Cerebellar nuclear complex (tissue), 1 donor: Measurements from ENCODE around the gene CACNB4.
"Not testable (repeated sequence)": the region's sequence is repeated elsewhere in the genome, so short reads cannot be mapped to it uniquely, and the experiment has no call there.

Experiments used
- DNase-seq, 2 experiments: peaks; one replicate each; lab custom pipeline; 2025; lab: John Stamatoyannopoulos, UW

The CACNB4 gene

DNA sequence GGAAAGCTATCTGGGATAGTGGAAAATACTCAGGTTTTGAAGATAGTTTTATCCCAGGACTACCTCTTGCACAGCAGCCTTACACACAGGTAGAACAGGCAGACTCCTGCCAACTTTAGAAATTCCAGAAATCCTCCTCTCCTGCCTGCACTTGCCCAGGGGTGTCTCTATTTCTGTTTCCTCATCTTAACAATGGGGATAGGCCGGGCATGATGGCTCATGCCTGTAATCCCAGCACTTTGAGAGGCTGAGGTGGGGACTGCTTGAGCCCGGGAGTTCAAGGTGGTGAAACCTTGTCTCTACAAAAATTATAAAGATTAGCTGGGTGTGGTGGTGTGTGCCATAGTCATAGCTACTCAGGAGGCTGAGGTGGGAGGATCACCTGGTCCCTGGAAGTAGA is 153.7 kb downstream of the CACNB4 start:
- DNase-seq: no peak

DNA sequence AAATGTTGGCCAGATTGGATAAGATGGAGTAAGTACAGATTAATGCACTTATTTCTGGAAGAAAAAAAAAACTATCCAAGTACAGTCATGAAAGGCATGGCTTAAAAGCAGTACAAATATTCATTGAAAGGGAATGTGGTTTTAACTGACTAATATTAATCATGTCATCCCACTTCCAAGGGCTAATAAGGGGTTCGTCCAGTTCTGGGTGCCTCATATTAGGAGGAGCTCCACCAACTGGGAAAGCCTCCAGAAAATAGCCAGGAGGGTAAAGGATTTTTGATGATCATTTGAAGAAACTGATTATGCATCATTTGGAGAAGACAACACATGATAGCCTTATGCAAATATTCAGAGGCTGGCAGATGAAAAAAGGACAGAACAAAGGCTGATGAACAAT is 155.4 kb downstream of the CACNB4 start:
- no peak for DNase-seq

- not testable (repeated sequence) for DNase-seq
Measured at GRCh38 chr2:151942540-151943205, 156.2 kb downstream of the CACNB4 start.

DNA sequence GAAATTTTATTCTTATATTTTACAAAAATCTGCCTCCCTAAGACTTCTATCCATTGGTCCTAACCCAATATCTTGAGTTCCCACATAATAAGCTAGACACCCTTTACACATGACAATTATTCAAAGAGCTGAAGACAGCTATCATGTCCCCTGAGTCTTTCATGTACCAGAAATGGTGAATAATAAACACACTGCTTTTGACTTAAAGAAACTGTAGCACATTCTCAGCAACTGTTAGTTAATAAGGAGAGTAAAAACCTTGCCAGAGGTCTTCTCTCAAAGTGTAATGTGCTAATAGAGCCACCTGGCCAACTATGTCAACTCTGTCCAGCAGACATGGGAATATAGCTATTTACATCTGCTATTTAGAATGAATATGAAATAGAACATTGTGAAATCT is 160.9 kb downstream of the CACNB4 start:
- no peak for DNase-seq

DNA sequence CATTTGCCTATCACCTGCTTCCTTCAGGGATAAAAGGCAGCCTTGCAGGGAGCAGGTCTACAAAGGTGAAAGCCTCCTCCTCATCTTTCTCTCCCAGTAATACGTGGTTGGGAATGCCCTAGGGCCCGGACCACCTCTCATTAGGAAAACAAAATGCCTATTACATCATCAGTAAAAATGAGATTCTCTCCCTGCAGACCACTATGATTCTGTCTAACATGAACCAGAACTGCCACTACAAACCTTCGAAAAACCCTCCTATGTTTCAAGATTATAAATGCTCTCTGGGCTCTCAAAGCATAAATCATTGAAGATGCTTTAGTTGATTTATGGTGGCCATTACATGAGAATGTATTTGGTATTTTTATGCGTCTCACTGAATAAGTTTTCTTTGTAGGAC is 162.2 kb downstream of the CACNB4 start:
- no peak for DNase-seq

- DNase-seq: no peak
Measured at GRCh38 chr2:151933266-151933804, 165.5 kb downstream of the CACNB4 start.

DNA sequence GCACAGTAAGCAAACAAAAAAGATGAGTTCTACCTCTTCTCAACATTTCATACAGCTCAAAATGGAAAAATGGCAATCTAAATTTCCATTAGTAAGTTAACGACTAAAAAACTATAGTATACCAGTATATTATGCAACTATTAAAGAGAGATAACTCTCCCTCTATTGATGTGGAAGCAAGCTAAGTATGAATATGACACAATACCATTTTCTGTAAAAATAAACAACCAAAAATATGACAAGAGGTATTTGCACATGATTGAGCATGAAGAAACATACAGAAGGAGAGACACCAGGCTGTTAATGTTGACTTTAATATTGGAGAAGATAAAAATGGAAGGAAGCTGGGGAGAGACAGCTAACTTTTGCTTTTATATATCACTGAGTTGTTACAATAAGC is 167.1 kb downstream of the CACNB4 start:
- no peak for DNase-seq

DNA sequence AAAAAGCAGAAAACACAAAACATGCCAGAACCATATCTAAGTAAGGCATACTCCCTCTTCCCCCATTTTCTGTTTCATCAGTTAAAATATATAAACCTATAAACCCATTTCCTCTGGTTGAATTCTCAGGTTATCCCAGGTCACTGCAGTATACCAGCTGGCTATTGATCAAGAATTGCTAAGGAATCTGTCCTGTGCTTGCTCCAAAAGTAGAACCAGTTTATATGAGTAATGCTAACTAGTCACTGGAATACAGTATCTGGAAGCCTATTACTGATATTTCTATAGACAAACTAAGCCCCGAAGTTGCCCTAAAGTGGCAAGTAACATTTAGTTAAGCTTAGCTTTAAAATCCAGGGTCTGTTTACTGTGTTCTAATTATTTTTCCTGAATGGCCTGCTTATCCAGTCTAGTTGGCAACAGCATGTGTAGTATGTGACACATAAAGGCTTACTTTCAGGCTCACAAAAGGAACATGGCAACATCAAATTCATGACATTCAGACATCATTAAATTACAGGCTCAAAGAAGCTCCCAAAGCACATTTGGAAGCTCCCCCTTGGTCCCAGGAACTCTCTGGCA is 167.7 kb downstream of the CACNB4 start:
- no peak for DNase-seq

DNA sequence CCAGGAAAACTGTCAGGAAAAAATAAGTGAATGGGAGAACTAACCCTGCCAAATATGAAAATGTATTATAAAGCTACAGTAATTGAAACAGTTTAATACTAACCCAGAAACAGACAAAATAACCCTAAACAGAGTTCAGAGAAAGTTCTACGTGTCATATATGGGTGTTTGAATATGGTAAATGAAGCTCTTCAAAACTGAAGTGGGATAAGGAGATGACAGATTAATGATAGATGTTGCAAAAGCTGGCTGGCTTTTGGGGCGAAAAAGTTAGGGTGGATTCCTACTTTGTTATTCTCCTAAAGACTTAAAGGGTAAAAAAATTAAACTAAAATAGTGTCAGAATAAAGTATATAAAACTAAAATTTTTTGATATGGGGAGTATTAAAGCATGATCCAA is 168.8 kb downstream of the CACNB4 start:
- no peak for DNase-seq

DNA sequence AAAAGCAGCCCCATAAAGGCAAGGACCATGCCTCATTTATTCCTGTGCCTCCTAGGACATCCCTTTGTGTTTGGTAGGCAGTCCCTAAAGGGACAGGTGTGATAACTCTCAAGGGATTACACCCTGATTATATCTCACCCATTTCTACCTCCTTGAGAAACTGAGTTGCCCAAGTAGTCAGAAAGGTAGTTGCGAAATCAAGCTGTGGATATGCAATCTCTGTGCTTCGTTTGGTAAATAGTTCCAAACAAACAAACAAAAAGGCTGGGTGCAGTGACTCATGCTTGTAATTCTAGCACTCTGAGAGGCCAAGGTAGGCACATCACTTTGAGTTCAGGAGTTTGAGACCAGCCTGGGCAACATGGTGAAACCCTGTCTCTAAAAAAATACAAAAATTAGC is 170.5 kb downstream of the CACNB4 start:
- DNase-seq: no peak

- no peak for DNase-seq
Measured at GRCh38 chr2:151927501-151928221, 171.2 kb downstream of the CACNB4 start.

- DNase-seq: no peak
Measured at GRCh38 chr2:151922845-151923666, 175.8 kb downstream of the CACNB4 start.

DNA sequence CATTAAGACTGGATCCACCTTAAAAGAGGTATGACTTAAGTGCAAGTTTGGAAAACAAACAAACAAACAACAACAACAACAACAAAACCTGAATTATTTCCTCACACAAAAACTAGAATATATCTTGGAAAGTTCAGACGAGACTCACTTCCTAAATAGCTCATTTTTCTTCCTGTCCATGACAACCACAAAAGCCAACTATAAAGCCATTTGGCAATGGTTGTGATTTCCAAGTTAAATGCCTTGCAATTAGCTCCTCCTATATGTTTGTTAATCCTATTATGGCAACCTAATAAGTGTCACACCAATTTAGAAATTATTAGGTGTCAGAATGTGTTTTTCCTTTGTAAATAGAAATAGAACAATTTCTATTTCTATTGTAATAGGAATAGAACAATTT is 179.1 kb downstream of the CACNB4 start:
- no peak for DNase-seq

DNA sequence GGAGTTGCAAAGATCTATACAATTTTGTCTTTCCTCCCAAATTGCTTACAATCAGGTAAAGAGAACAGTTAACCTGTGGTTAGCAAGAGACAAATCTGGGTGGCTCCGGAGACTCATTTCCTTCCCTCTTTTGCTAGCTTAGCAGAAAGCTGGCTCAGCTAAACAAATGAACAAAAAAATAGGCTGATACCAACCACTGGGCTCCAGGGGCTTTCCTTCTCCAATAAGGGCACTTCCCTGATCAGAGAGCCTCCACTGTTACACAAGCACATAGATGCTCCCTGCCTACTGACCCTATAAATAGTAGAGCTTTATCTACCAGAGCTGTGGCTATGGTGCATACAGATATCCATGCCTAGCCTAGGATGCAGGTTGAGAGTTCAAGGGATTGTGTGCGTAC is 180.5 kb downstream of the CACNB4 start:
- DNase-seq: no peak

- DNase-seq: no peak
Measured at GRCh38 chr2:151916632-151917031, 182.2 kb downstream of the CACNB4 start.

GRCh38 chr2:151915629-151916025 is 183.2 kb downstream of the CACNB4 start:
- DNase-seq: not testable (repeated sequence)

DNA sequence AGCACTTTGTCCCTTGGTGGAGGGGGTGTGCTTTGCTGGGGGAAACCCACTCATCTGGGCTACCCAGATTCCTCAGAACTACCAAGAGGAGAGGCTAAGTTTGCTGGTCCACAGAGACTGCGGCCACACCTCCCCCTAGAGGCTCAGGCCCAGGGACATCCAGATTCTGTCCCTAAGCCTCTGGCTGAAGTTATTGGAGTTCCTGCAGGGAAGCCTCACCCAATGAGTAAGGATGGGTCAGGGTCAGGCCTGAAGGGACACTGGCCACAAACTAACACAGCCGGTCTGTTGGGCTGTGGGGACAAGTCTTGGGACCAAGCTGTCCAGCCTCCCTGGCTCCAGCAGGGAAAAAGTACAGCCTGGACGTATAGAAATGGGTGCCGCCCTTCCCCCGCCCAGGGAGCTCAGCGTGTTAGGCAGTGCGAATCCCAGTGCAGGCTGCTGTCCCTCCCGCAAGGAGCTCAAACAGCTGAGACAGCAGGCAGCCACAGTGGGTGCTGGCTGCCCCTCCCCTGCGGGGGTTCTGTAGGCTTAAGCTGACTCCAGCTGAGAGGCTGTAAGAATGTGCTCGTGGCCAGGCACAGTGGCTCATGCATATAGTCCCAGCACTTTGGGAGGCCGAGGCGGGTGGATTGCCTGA is 183.7 kb downstream of the CACNB4 start:
- DNase-seq: no peak

GRCh38 chr2:151908204-151908882 is 190.5 kb downstream of the CACNB4 start:
- DNase-seq: no peak

DNA sequence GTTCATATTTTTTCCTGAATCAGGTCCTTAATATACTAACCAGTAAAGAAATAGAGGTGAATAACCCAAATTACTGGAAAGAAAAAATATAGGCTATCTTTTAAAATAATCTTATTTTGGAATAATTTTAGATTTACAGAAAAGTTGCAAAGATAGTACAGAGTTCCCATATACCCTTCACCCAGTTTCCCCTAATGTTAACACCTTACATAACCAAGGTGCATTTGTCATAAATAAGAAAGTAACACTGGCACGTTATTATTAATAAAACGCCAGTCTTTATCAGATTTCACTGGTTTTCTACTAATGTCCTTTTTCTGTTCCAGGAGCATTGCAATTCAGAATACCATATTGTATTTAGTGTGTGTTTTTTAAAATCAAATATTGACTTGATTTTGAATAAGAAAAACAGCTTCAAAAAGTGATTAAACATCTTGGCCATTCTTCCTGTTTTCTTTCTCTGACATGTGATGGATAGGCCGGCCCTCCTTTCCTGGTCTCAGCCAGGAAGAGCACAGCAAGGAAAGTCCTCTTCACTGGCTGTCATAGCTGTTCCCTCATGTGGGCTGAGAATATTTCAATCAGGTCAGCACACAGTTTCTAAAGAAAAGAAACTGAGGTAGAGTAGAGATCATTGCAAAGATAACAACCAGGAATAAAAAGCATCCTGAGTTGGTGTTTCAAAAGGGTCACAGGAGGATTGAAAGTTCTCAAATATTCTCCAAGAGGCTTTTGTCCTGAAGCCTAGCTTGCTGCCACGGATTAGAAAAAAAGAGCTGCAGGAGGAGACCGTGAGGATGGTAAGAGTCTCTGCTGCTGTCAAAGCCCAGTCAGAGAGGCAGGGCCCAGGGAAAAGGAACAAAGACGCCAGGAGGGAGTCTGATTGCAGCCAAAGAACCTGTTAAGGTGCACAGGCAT is 191.3 kb downstream of the CACNB4 start:
- peak in 1 of 2 experiments; percentile 19 for DNase-seq

GRCh38 chr2:151906633-151906998 is 192.2 kb downstream of the CACNB4 start:
- no peak for DNase-seq
